Mesothelial cell of epicardium (in vitro differentiated cells): ENCODE measurements around the gene SKA1. TPM values are rescaled to one million over a fixed set of nuclear protein-coding genes. Genes with fewer than 3 reads are reported as not detected.
"Not testable (repeated sequence)": the region's sequence is repeated elsewhere in the genome, so short reads cannot be mapped to it uniquely, and the experiment has no call there.

ENCODE experiments used
- DNase-seq, 2 experiments: peaks; one replicate each; pipeline ENCODE4 v3.0.0; 2021; ENCODE audit warnings: low spot score in 2 of 2; ENCODE audit not compliant: unreplicated experiment in 2 of 2
- H3K27ac Mint-ChIP-seq: 2 replicates; pipeline ENCODE4 v1.8.0; 2021; ENCODE audit warnings: mixed read lengths
- H3K27me3 Mint-ChIP-seq: 2 replicates; pipeline ENCODE4 v1.8.0; 2021; ENCODE audit warnings: low read depth, mixed read lengths
- H3K36me3 Mint-ChIP-seq: 2 replicates; pipeline ENCODE4 v1.8.0; 2021; ENCODE audit warnings: mixed read lengths
- H3K4me1 Mint-ChIP-seq: 2 replicates; pipeline ENCODE4 v1.8.0; 2021; ENCODE audit warnings: mixed read lengths
- H3K4me3 Mint-ChIP-seq: 2 replicates; pipeline ENCODE4 v1.8.0; 2021; ENCODE audit warnings: mild to moderate bottlenecking, moderate library complexity, mixed read lengths
- H3K9me3 Mint-ChIP-seq: 2 replicates; pipeline ENCODE4 v1.8.0; 2021; ENCODE audit warnings: mixed read lengths
- total RNA-seq: library from RNA; stranded (reverse); gene quantifications from 3 replicates; pipeline ENCODE4 v1.2.1, GENCODE V29; 2021
- TF ChIP-seq, protein P1 (sequence below): fragments of 200-600 bp; sonication (generic); IDR thresholded peaks from one replicate; pipeline ENCODE4 v1.5.0; 2021; ENCODE audit warnings: antibody characterized with exemption; ENCODE audit not compliant: unreplicated experiment

Gene SKA1
- total RNA-seq, 1 donor from 2014 or later = 5.5 TPM

DNA sequence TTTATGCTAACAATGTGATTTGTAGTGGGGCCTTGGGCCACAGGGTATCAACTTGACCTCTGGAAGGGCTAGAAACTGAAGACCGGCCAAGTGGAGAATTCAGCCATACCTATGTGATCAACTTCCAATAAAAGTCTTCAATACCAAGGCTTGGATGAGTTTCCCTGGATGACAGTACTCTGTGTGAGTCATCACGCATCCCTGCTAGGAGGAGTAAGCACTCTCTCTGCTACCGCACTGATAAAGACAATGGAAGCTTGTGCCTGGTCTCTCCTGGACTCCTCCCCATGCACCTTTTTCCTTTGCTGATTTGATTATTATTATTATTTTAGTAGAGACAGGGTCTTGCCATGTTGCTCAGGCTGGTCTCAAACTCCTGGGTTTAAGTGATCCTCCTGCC is 58.1 kb downstream of the SKA1 start:
- no peak overlapping the region for H3K4me3 Mint-ChIP-seq
- H3K9me3 Mint-ChIP-seq = peaks cover 9% of the 10 kb centered on the region
- TF ChIP-seq, protein P1, sequence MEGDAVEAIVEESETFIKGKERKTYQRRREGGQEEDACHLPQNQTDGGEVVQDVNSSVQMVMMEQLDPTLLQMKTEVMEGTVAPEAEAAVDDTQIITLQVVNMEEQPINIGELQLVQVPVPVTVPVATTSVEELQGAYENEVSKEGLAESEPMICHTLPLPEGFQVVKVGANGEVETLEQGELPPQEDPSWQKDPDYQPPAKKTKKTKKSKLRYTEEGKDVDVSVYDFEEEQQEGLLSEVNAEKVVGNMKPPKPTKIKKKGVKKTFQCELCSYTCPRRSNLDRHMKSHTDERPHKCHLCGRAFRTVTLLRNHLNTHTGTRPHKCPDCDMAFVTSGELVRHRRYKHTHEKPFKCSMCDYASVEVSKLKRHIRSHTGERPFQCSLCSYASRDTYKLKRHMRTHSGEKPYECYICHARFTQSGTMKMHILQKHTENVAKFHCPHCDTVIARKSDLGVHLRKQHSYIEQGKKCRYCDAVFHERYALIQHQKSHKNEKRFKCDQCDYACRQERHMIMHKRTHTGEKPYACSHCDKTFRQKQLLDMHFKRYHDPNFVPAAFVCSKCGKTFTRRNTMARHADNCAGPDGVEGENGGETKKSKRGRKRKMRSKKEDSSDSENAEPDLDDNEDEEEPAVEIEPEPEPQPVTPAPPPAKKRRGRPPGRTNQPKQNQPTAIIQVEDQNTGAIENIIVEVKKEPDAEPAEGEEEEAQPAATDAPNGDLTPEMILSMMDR = no peak
- peaks cover 5% of the 10 kb centered on the region for H3K4me1 Mint-ChIP-seq
- DNase-seq = no peak
- no peak overlapping the region for H3K27ac Mint-ChIP-seq
- no peaks in the 10 kb centered on the region for H3K27me3 Mint-ChIP-seq
- no peaks in the 10 kb centered on the region for H3K36me3 Mint-ChIP-seq

DNA sequence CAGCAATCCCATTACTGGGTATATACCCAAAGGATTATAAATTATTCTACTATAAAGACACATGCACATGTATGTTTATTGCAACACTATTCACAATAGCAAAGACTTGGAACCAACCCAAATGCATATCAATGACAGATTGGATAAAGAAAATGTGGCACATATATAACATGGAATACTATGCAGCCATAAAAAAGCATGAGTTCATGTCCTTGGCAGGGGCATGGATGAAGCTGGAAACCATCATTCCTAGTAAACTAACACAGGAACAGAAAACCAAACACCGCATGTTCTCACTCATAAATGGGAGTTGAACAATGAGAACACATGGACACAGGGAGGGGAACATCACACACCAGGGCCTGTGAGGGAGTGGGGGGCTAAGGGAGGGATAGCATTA is 61.9 kb downstream of the SKA1 start:
- not testable (repeated sequence) for H3K9me3 Mint-ChIP-seq, DNase-seq, H3K4me3 Mint-ChIP-seq, H3K4me1 Mint-ChIP-seq, H3K36me3 Mint-ChIP-seq, H3K27me3 Mint-ChIP-seq, H3K27ac Mint-ChIP-seq

DNA sequence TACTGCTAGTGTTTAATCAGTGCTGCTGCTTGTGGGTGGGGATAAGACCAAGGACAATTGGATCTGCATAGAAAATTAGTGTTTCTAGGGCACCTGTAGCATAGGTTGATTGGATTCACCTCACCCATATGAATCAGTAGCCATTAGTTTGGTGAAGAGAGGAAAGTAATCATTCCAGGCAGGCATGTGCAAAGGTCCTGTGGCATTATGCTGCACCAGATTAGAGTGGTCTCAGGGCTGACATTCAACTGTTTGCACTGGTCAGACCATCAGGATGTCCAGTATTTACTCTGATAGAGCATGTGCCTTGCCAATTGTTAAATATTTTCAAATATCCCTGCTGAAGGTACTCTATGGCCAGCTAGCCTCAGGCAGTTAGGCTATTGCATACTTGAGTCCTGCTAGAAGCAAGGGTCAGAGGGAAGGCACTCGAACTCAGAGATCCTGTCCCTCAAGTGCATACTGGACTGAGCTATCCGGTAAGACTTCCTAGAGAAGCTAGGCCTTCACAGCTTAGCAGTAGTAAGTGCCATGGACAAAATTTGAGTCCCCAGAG is 64.7 kb downstream of the SKA1 start:
- Mint-ChIP-seq H3K4me3 (no peak overlapping the region), H3K4me1 (peaks cover 9% of the 10 kb centered on the region), H3K27ac (no peak overlapping the region), H3K27me3 (no peaks in the 10 kb centered on the region), H3K36me3 (no peaks in the 10 kb centered on the region), H3K9me3 (peaks cover 17% of the 10 kb centered on the region)
- no peak for DNase-seq
- TF ChIP-seq, protein P1 = no peak

DNA sequence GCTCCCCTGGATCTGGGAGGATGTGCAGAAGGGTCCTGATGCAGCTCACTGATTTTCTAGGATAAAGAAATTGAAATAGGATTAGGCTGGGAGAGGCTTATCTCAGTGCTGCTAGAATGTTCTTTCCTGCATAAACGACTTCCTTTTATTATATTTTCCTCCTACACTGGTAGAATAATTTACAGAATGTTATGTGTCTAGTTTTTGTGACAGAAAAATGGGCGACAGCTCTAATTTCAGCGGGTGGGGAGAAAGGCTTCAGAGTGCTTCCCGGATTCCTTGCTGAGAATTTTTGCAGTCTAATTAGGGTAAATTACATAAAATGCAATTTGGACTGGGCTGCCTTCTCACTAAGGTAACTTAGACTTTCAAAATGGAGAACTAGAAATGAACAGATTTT is 66.2 kb downstream of the SKA1 start:
- no peak overlapping the region for H3K27ac Mint-ChIP-seq
- TF ChIP-seq, protein P1 = no peak
- peaks cover 9% of the 10 kb centered on the region for H3K4me1 Mint-ChIP-seq
- no peaks in the 10 kb centered on the region for H3K27me3 Mint-ChIP-seq
- peaks cover 20% of the 10 kb centered on the region for H3K9me3 Mint-ChIP-seq
- DNase-seq = no peak
- no peak overlapping the region for H3K4me3 Mint-ChIP-seq
- H3K36me3 Mint-ChIP-seq = peaks cover 3% of the 10 kb centered on the region

DNA sequence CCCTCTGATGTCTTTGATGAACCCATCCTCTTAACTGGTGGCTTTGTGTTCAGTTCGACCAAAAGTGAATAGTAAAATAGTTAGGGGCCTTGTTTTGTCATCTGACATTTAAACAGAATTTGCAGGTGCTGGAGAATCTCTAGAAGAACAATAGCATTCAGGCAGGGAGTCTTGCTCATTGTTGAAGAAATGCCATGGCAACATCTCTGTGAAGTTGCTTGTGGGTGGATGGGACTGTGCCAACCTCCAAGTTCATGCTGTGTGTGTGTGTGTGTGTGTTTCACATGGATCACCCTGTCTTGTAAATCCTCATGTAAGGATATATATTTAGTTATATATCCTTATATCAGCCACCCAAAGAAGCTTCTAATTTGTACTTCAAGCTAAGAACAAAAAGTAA is 66.7 kb downstream of the SKA1 start:
- TF ChIP-seq, protein P1 = no peak
- Mint-ChIP-seq H3K9me3 (peaks cover 20% of the 10 kb centered on the region), H3K4me3 (no peak overlapping the region), H3K4me1 (peaks cover 9% of the 10 kb centered on the region), H3K27me3 (no peaks in the 10 kb centered on the region), H3K36me3 (peaks cover 3% of the 10 kb centered on the region), H3K27ac (no peak overlapping the region)
- no peak for DNase-seq

Other genes with a start within 250 kb of the SKA1 start
- 15.1 to 15.6 TPM (median 15.1 TPM) in 3 replicates for gene MYO5B, start 179.9 kb upstream of the SKA1 start, total RNA-seq
- 0.44 to 0.70 TPM (median 0.65 TPM) in 3 replicates for gene CFAP53, start 108.6 kb upstream of the SKA1 start, total RNA-seq
- gene MBD1, start 93.5 kb upstream of the SKA1 start, total RNA-seq = 87.2 to 93.0 TPM (median 88.2 TPM) in 3 replicates
- 77.3 to 81.3 TPM (median 80.2 TPM) in 3 replicates for gene CXXC1, start 87.4 kb upstream of the SKA1 start, total RNA-seq
- 6.1 to 6.3 TPM (median 6.1 TPM) in 3 replicates for gene MAPK4, start 185.0 kb downstream of the SKA1 start, total RNA-seq